HG02571 (cell line): Measurements from ENCODE around the gene CERS5.
A peak's percentile ranks its signal among the peaks of the same experiment; 100 is the strongest.

Experiments used
- ATAC-seq: cut with Tn5 transposase; IDR thresholded peaks from one replicate; pipeline ENCODE4 v1.9.1; 2021; ENCODE audit warnings: mild to moderate bottlenecking, moderate library complexity; ENCODE audit not compliant: unreplicated experiment

The CERS5 gene

GRCh38 chr12:50142993-50143392, 24.2 kb downstream of the CERS5 start:
- ATAC-seq, result no peak

GRCh38 chr12:50132505-50133135, 34.5 kb downstream of the CERS5 start:
- no peak for ATAC-seq

- ATAC-seq, result no peak
Observed at GRCh38 chr12:50129290-50129689, 37.9 kb downstream of the CERS5 start.

GRCh38 chr12:50127546-50127945, 39.6 kb downstream of the CERS5 start:
- no peak for ATAC-seq

GRCh38 chr12:50123203-50123602, 44.0 kb downstream of the CERS5 start:
- no peak for ATAC-seq

- no peak for ATAC-seq
Observed at GRCh38 chr12:50121641-50122040, 45.5 kb downstream of the CERS5 start.

GRCh38 chr12:50120953-50121352, 46.2 kb downstream of the CERS5 start:
- ATAC-seq, result no peak

- ATAC-seq, result no peak
Observed at GRCh38 chr12:50120521-50120920, 46.6 kb downstream of the CERS5 start.

GRCh38 chr12:50119387-50119786, 47.8 kb downstream of the CERS5 start:
- no peak for ATAC-seq

GRCh38 chr12:50117057-50117622, 50.0 kb downstream of the CERS5 start:
- ATAC-seq, result no peak

- ATAC-seq, result no peak
Observed at GRCh38 chr12:50112456-50113218, 54.5 kb downstream of the CERS5 start.

GRCh38 chr12:50111693-50112455, 55.3 kb downstream of the CERS5 start, which contains the start of gene COX14:
COX14 (plus strand) TSS chr12:50112236; CDS start chr12:50120044, 7,808 bp downstream.
- ATAC-seq, result peak; percentile 80

GRCh38 chr12:50111395-50111692, 55.8 kb downstream of the CERS5 start:
- no peak for ATAC-seq

GRCh38 chr12:50110762-50111351, 56.3 kb downstream of the CERS5 start:
- ATAC-seq, result no peak

GRCh38 chr12:50110127-50110761, 56.9 kb downstream of the CERS5 start:
- no peak for ATAC-seq

- no peak for ATAC-seq
Observed at GRCh38 chr12:50109319-50109718, 57.9 kb downstream of the CERS5 start.

- no peak for ATAC-seq
Observed at GRCh38 chr12:50107416-50108268, 59.5 kb downstream of the CERS5 start.

- ATAC-seq, result no peak
Observed at GRCh38 chr12:50106907-50107306, 60.3 kb downstream of the CERS5 start.

GRCh38 chr12:50105913-50106450, 61.2 kb downstream of the CERS5 start:
- no peak for ATAC-seq
